ENCODE data around the gene LETMD1. TPM values are rescaled to one million over a fixed set of nuclear protein-coding genes. Genes with fewer than 3 reads are reported as not detected.
"Not testable (repeated sequence)": the region's sequence is repeated elsewhere in the genome, so short reads cannot be mapped to it uniquely, and the experiment has no call there.

The LETMD1 gene
- total and polyA plus RNA-seq, 2 of the 8 experiments (the other 6 are each of a cell fraction or from before 2014, with no cell fraction given): 39.4 to 65.3 TPM

GRCh38 chr12:51077930-51078329 is 29.8 kb downstream of the LETMD1 start (continued):
- TF ChIP-seq SIX5 (IDR thresholded peaks at IDR 0.05; ENCODE audit: low read depth, low read length): no peak
- no peak for TF ChIP-seq TCF12 (IDR thresholded peaks at IDR 0.05; ENCODE audit: low read depth, low read length)
- no peak for TF ChIP-seq CTBP2 (IDR thresholded peaks at IDR 0.05; ENCODE audit: borderline replicate concordance, insufficient read depth, insufficient read length, low read length)

DNA sequence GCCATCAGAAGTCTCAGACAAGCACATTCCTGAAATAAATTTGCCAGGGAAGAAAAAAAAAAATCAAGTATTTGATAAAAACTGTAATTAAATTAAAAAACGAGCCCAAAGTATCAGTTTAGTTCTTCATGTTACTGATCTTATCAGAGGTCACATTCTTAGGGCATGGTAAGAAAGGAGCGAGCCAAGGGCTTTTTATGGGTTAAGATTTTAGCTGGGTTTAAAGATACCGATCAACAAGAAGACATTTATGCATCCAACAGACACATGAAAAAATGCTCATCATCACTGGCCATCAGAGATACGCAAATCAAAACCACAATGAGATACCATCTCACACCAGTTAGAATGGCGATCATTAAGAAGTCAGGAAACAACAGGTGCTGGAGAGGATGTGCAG is 30.2 kb downstream of the LETMD1 start:
- H3K4me3 ChIP-seq (ENCODE audit: extremely low read depth in 1 of 4, insufficient read depth in 2 of 4, low read depth in 3 of 4, low read length in 4 of 4); H3K36me3 ChIP-seq (ENCODE audit: control insufficient read depth in 2 of 4, insufficient read depth in 4 of 4, low read length in 3 of 4); H3K27me3 ChIP-seq (replicated peaks in 1 of 4; ENCODE audit: control insufficient read depth in 3 of 4, extremely low read depth in 1 of 4, insufficient read depth in 3 of 4, low read length in 3 of 4); H4K20me1 ChIP-seq (replicated peaks in 1 of 2; ENCODE audit: control insufficient read depth in 1 of 2, insufficient read depth in 2 of 2, low read length in 2 of 2); H2BK5ac ChIP-seq (ENCODE audit: low read depth, low read length); H3K56ac ChIP-seq (replicated peaks; ENCODE audit: insufficient read length, low read depth, low read length); H2BK120ac ChIP-seq (replicated peaks; ENCODE audit: low read depth, low read length); H2BK15ac ChIP-seq (ENCODE audit: low read length); FAIRE-seq; DNase-seq (ENCODE audit: low read depth in 1 of 2, low spot score in 2 of 2); H3K27ac ChIP-seq (ENCODE audit: low read depth, low read length); H3K4me1 ChIP-seq (replicated peaks in 1 of 4; ENCODE audit: control insufficient read depth in 3 of 4, insufficient read depth in 4 of 4, low read length in 3 of 4); H2BK12ac ChIP-seq (ENCODE audit: low read depth, low read length); H4K91ac ChIP-seq (replicated peaks; ENCODE audit: insufficient read length, low read length); H2AFZ ChIP-seq (ENCODE audit: low read length); H3K23ac ChIP-seq (ENCODE audit: insufficient read length); H2AK5ac ChIP-seq (ENCODE audit: low read depth, low read length); H3K9ac ChIP-seq (replicated peaks in 1 of 4; ENCODE audit: extremely low read depth in 1 of 4, low read depth in 3 of 4, low read length in 3 of 4); POLR2A ChIA-PET (ENCODE audit: partially characterized antibody); H2BK20ac ChIP-seq (ENCODE audit: low read length); H3K4ac ChIP-seq (replicated peaks; ENCODE audit: insufficient read length, low read depth, low read length); H3K9me3 ChIP-seq (ENCODE audit: insufficient read depth in 2 of 2, low read depth in 1 of 2, low read length in 1 of 2); H4K5ac ChIP-seq (ENCODE audit: insufficient read length, low read depth, low read length); H4K8ac ChIP-seq (ENCODE audit: extremely low read depth, insufficient read depth, low read length); H3K14ac ChIP-seq (ENCODE audit: insufficient read length); H3K4me2 ChIP-seq (ENCODE audit: insufficient read depth in 1 of 2, low read depth in 2 of 2, low read length in 2 of 2); H3K23me2 ChIP-seq (ENCODE audit: low read depth, low read length); H3K18ac ChIP-seq (ENCODE audit: extremely low read depth, low read length): not testable (repeated sequence)
- Histone ChIP-seq H3K79me2 (ENCODE audit: control insufficient read depth in 1 of 2, insufficient read depth in 2 of 2, low read length in 2 of 2) (peaks cover 9 to 51% of the 10 kb centered on the region in 2 experiments; a peak in 3 of 4 replicates), H3K79me1 (ENCODE audit: low read depth, low read length) (peaks cover 11% of the 10 kb centered on the region)
- 95% methylated on average over 5 of the region's 5 CpGs; no CpG with 5 or more reads in 1 of the 2 experiments for WGBS, 2 experiments (ENCODE audit: extremely low coverage in 1 of 2, insufficient coverage in 1 of 2, insufficient read length in 1 of 2, insufficient replicate concordance in 2 of 2, low coverage in 1 of 2, low lambda C conversion rate in 2 of 2, missing lambda C conversion rate in 1 of 2)
- CTCF ChIA-PET (ENCODE audit: partially characterized antibody): interaction anchor here (2.9 kb wide), 1 partner anchor 263 kb away, joined by 9 read pairs; no protein-coding TSS in a partner anchor
